ENCODE results near the gene MEF2C. TPM values are rescaled to one million over a fixed set of nuclear protein-coding genes. Genes with fewer than 3 reads are reported as not detected.

MEF2C gene
- total RNA-seq, 1 donor from 2014 or later: 1.8 TPM

DNA sequence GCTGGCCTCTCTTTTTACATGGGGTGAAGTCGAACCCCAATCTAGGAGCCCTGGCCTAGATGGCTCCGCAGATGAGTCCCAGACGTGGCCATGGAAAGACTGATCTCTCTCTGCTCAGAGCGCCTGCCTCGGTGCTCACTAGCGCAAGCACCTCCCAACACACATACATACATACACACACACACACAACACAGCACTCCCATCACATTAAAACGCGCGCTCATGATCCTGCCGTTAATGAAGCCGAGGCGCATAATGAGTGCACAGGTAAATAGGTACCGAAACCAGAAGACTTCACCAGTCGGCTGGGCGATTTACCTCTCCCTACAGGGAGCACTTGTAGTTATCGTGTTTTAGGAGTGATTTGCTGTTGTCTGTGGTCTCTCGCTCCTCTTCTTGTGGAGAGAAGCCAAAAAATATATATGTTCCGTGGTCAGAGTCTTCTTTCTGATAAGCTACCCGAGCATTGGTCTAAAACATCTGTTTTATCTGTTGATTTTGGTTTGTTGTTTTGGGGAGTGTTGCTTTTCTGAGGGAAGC, 207.7 kb downstream of the MEF2C start:
- DNase-seq (ENCODE audit: low read depth): no peak

DNA sequence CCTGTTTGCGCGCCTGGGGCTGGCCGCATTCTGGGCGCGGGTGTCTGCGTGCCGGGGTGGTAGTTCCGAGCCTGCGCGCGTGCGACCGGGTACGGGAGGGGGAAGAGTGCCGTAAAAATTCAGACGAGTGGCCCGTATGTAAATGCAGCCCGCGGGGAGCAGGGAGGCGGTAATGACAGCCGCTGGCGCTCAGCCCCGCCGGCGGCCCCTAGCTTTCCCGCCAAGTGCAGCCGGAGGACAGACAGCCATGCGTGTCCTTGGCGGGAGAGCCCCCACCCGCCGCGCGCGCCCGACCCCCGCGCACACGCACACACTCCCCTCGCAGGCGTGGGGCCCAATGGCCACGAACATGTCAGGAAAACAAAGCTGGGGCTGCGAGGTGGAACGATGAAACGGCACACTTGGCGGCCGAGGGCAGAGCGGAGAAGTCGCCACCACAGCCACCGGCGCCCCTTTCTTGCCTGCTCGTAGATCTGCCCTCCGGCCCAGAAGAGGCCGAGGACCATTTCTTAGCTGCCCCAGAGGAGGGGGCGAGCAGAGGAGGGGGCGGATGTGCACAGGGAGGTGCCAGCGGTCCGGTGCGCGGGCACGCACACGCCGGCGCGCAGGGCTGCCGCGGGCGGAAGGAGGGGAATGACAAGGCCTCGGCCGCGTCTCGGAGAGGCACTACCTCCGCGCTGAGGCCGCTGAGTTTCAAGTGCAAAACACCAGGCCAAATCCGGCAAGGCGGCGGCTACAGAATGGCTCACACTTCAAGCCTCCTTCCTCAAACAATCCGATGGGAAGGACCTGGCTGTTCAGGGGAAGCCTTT, 208.4 kb downstream of the MEF2C start:
- DNase-seq (ENCODE audit: low read depth): no peak

DNA sequence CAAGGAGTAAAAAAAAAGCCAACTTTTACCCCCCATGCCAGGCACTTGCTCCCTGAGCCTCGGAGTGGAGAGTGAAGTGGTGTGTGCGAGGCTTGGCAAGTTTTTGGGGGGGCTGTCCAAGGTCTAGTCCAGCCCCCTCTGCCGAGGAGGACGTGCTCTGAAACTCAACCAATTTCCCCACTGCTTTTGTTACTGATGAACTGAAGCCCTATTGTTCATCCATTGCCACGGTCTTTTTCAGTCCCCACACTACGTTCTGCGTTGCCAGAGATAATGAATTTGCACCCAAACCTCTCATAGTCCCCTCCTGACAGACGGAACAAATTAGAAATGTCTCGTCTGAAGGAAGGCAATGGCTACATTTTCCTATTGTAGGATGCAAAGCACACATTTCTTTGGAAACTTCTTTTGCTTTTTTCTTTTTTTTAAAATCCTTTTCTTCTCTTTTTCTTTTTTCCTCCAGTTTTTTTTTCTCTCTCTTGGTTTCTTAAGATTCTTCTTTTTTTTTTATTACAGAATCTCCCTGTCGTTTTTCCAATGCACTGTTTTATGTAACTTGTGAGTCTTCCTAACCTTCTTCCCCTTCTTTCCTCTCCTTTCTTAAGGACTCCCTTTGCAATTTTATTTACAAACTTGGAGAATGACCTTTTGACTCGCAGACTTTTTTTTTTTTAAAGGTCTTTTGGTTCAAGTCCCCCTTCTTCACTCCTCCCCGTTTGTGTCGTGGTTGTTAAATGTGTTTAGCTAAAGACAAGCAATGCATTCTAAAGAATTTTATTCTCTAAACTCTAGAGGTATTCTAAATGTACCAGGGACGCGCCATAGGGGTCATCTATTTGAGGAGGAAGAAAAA, 209.5 kb downstream of the MEF2C start:
- DNase-seq (ENCODE audit: low read depth): no peak

DNA sequence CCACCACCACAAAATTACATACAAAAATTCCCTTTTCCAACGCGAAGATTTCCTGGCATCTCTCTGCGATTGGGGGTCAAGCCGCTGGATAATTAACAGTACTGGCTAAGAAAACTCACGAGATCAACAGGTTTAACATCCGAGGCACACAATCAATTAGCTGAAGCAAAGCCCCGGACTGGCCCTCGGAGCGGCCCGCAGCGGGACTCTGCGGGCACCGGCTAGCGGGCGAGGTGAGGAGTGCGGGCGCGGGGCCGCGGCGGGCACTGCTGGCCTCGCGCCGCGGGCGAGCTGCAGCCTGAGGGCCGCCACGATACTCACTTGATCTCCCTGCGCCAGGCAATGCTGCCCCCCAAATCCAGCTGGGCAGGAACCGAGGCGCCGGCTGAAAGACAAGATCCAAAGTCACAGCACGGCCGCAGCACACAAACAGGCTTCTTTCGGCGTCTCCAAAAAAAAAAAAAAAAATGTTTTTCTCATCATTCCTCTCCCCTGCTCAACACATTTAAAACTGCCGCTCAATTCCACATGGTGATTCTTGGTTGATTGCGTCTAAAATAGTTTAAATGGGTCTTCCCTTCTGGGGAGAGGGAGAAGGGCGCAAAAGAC, 210.2 kb downstream of the MEF2C start:
- DNase-seq (ENCODE audit: low read depth): no peak

DNA sequence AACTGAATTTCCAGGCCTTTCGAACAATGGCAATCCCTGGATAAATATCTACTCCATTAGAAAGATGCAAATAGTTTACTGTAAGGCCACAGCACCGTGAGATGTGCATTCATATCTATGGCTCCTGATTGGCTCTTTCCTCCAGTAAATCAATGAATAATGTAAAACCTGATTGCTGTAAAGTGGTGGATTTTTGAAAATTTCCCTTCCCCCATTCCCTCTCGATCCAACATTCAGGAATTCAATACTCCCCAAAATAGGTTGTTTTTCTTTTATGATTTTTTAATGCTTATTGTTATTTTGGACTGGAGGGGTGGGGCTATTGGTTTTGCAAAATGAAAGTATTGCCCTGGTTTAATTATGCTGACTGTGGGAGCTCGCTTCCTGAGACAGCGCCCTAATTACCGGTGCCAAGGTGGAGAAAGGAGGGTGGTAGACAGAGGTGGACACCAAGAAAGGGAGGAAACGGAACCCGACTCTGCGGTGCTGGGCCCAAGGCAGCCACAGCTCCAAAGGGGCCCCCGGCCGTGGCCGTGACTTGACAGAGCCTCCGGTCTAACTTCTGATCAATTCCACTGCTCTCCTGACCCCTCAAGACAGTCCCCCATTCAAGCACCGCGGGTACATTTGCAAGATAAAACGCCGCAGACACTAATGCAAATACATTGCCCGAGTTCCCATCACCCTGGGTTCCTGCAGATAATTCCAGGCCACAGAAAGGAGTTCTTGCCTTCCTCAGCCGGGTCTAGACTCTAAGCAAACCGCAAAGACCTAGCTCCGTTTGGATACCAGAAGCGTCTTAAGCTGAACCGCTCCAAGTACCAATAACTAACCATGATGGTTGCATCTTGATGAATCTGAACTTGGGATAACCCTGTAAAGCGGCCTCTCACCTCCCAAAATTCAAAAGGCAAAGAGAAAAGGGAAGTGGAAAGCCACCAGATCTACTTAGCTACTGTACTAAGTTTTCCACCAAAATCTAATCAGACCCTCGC, 211.2 kb downstream of the MEF2C start:
- DNase-seq (ENCODE audit: low read depth): no peak

DNA sequence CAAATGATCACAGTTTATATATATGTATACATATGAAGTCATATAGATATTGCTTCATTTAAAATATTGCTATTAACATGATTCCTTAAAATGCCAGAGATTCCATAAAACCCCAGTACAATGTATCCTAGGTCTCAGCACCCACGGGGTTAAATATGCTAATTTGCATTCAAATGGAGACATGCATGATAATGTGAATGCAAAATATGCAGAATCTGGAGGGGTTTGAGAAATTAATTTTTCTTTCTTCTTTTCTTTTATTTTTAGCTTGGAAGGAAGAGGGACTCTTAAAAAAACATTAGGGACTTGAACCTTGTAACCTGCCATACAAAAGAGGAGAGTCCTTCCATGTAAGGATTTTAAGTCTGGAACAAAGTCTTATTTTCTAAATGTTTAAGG, 211.9 kb downstream of the MEF2C start:
- DNase-seq (ENCODE audit: low read depth): no peak

DNA sequence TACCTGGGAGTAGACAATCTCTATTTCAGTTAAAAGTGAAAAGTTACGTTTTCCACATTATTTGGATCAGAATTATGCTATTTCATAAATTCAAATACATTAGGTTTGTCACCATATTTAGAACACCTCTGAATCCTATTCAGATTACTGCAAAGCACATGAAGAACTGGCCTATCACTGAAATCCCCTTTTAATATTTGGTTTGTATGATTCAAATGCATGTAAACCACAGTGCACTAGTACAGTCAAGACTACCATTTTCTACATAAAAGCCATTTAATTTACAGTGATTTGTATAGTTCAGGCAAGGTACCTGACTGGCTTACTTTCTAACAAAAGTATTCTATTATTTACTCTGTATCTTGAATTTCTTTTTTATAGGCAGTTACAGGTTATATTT, 212.5 kb downstream of the MEF2C start:
- DNase-seq (ENCODE audit: low read depth): no peak

DNA sequence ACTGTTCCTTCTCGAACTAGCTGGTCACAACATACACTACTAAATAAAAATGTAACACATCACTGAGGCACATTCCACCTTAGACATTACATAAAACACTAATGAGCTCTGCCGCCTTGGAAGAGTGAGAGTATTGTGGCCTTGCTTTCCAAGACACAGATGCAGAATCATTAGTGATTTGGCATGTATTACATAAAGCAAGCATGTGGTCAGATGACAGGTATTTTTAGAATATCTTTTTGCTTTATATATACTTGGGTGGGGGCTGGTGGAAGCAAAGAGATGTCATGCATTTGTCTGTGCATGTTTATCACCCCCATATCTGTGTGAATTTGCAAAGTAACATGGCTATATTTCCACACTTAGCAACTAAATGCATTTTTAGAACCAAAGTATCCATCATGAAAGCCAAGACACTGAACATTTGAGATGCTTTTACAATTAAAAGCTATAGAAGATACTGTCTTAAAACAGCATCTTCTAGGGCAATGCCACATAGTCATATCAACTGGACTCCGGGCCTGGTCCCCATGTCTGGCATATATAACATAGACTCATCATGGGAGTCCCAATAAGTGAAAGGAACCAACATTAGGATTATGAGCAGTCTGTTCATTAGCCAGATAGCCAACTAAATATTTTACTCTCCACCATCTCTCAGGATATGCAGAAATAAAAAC, 213.5 kb downstream of the MEF2C start:
- no peak for DNase-seq (ENCODE audit: low read depth)

DNA sequence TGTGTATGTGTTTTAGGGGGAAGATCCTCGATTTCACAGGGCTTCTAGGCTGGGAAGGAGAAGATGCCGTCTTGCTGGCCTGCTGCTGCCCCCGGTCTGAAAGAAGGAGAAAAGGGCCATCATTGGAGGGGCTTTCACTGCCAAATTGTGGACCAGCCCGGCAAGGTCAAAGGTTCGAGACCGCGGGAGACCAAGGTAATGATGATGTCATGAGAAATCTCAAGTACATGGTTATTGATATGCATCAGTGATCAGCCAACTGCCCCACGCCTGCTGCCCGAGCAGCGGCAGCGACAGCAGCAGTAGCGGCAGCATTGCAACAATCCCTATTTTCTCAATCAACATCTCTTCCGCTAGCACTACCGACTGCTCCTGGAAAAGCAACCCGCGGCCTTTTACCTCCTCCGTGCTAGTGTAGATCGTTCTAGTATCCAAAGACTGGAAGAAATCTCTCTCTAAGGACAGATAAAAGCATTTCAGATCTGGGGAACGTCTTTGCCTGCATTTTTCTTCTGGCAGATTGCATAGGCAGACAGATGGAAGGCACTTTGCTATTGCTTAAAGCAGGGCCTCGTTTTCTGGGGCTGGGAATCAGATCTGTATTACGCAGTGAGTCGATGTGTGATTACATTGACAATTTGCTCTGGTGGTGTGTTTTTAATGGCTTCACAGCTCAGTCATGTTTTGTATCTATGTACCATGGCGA, 215.3 kb downstream of the MEF2C start:
- DNase-seq (ENCODE audit: low read depth): no peak

All from renal cortical epithelial cell (primary cell).